GM13977 (cell line): Measurements from ENCODE around the gene KLF4.
A peak's percentile ranks its signal among the peaks of the same experiment; 100 is the strongest.

Experiments
- DNase-seq: peaks from one replicate; pipeline ENCODE4 v3.0.0; 2012; ENCODE audit warnings: low spot score
- CTCF ChIP-seq: IDR thresholded peaks from 2 replicates; pipeline ENCODE4 v1.5.1; 2012; ENCODE audit warnings: mild to moderate bottlenecking, control low read depth; ENCODE audit not compliant: insufficient read depth; ENCODE audit errors: extremely low read depth, missing control alignments
- in situ Hi-C: fragments of 300-500 bp; cut with MboI; formaldehyde crosslinking; loops from one replicate; pipeline ENCODE4 v1.12.0; 2022; ENCODE audit warnings: low sequenced_read_pairs, low pct_unique_long_range_greater_than_20kb, mixed read lengths, inconsistent platforms; ENCODE audit not compliant: unreplicated experiment

The KLF4 gene

GRCh38 chr9:107489687-107490605, at the start of gene KLF4:
Gene KLF4 (minus strand): TSS chr9:107489769. CDS start chr9:107489172, 597 bp downstream.
- TF ChIP-seq CTCF = no peak
- in situ Hi-C loops = no loop called here
- DNase-seq = peak; percentile 95

DNA sequence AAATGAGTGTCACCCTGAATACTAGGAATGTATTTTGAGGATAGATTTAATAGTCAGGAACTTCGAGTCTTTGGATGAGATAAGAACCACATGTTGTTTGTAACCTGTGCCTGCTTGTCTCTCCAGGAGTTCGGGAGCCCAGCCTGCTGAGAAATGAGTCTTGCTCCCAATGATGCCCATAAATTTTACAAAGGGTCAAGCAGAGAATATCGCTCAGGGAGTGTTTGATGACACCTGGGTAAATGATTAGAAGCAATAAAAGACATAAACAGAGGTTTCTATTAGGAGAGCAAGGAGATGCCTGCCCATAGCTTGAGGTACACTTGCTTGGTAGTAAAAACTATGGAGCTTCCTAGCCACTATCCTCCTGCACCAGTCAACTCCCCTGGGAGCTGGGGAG, 46.9 kb upstream of the KLF4 start:
- TF ChIP-seq CTCF = no peak
- in situ Hi-C loops = no loop called here
- no peak for DNase-seq

- in situ Hi-C loops = no loop called here
- TF ChIP-seq CTCF = no peak
- DNase-seq = no peak
Measured at GRCh38 chr9:107534510-107535078, 45.0 kb upstream of the KLF4 start.

- DNase-seq = no peak
- in situ Hi-C loops = no loop called here
- no peak for TF ChIP-seq CTCF
Measured at GRCh38 chr9:107530679-107531078, 41.1 kb upstream of the KLF4 start.

DNA sequence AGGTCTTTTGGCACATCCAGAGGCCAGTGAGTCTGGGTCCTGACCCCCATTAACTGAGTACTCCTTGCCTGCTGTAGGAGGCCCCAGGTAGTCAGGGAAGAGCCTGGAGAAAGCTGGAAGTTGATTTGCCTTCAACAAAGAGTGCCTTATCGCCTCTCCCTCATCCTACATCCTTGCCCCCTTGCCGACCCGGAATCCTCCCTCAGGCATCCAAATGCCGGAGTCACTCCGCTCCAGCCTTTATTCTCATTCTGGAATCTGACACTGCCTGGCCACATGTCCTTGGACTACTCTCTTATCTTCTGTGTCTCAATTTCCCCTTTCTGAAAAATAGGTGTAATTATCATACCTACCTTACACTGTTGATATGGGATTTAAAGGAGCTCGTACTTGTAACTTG, 39.1 kb upstream of the KLF4 start:
- no peak for TF ChIP-seq CTCF
- in situ Hi-C loops = no loop called here
- DNase-seq = no peak

- no peak for TF ChIP-seq CTCF
- DNase-seq = no peak
- in situ Hi-C loops = no loop called here
Measured at GRCh38 chr9:107523539-107523938, 34.0 kb upstream of the KLF4 start.
